Osteocyte (in vitro differentiated cells): ENCODE results near the gene UNC13A. TPM values are rescaled to one million over a fixed set of nuclear protein-coding genes. Genes with fewer than 3 reads are reported as not detected.

Source experiments
- DNase-seq: peaks from one replicate; pipeline ENCODE4 v3.0.0; 2021; ENCODE audit warnings: mixed read lengths; ENCODE audit not compliant: unreplicated experiment; ENCODE audit errors: extremely low spot score
- H3K27ac Mint-ChIP-seq: one replicate; pipeline ENCODE4 v1.8.0; 2021; ENCODE audit warnings: mild to moderate bottlenecking, mixed read lengths; ENCODE audit not compliant: unreplicated experiment
- H3K27me3 Mint-ChIP-seq: one replicate; pipeline ENCODE4 v1.8.0; 2021; ENCODE audit warnings: mixed read lengths; ENCODE audit not compliant: unreplicated experiment
- H3K36me3 Mint-ChIP-seq: one replicate; pipeline ENCODE4 v1.8.0; 2021; ENCODE audit warnings: mixed read lengths; ENCODE audit not compliant: unreplicated experiment
- H3K4me1 Mint-ChIP-seq: one replicate; pipeline ENCODE4 v1.8.0; 2021; ENCODE audit warnings: mixed read lengths; ENCODE audit not compliant: unreplicated experiment
- H3K4me3 Mint-ChIP-seq: one replicate; pipeline ENCODE4 v1.8.0; 2021; ENCODE audit warnings: mild to moderate bottlenecking, moderate library complexity, mixed read lengths; ENCODE audit not compliant: unreplicated experiment
- H3K9me3 Mint-ChIP-seq: one replicate; pipeline ENCODE4 v1.8.0; 2021; ENCODE audit warnings: mixed read lengths; ENCODE audit not compliant: unreplicated experiment
- total RNA-seq: library from RNA; stranded (reverse); gene quantifications from 2 replicates; pipeline ENCODE4 v1.2.1, GENCODE V29; 2021
- TF ChIP-seq, protein P1 (sequence below): fragments of 200-600 bp; sonication (generic); IDR thresholded peaks from 2 replicates; pipeline ENCODE4 v1.5.0; 2021; ENCODE audit warnings: antibody characterized with exemption, mild to moderate bottlenecking, moderate library complexity

The UNC13A gene
- total RNA-seq, 1 donor from 2014 or later = 1.6 TPM

DNA sequence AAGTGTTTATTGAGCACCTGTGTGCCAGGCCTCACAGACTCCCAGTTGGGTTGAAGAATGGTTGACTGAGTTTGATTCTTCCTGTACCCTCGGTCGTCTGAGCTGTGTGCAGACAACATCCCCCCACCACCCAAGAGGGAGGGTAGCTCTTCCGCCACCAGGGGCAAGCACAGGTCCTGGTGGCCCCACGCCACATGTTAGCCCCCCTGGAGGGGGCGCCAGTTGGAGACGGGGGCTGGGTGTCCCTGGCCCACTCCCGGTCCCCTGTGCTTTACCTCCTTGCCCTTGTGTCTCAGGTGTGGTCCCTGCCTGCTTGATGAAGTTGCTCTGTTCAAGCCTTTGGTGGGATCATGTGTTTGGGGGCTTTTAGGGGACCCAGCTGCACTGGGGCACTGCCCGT is 105.5 kb downstream of the UNC13A start:
- H3K36me3 Mint-ChIP-seq = peaks cover 24% of the 10 kb centered on the region
- H3K9me3 Mint-ChIP-seq = no peaks in the 10 kb centered on the region
- H3K27me3 Mint-ChIP-seq = peaks cover 5% of the 10 kb centered on the region
- TF ChIP-seq, protein P1, sequence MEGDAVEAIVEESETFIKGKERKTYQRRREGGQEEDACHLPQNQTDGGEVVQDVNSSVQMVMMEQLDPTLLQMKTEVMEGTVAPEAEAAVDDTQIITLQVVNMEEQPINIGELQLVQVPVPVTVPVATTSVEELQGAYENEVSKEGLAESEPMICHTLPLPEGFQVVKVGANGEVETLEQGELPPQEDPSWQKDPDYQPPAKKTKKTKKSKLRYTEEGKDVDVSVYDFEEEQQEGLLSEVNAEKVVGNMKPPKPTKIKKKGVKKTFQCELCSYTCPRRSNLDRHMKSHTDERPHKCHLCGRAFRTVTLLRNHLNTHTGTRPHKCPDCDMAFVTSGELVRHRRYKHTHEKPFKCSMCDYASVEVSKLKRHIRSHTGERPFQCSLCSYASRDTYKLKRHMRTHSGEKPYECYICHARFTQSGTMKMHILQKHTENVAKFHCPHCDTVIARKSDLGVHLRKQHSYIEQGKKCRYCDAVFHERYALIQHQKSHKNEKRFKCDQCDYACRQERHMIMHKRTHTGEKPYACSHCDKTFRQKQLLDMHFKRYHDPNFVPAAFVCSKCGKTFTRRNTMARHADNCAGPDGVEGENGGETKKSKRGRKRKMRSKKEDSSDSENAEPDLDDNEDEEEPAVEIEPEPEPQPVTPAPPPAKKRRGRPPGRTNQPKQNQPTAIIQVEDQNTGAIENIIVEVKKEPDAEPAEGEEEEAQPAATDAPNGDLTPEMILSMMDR = no peak
- peaks cover 1% of the 10 kb centered on the region for H3K4me1 Mint-ChIP-seq
- DNase-seq = no peak
- no peak overlapping the region for H3K27ac Mint-ChIP-seq
- H3K4me3 Mint-ChIP-seq = no peak overlapping the region

DNA sequence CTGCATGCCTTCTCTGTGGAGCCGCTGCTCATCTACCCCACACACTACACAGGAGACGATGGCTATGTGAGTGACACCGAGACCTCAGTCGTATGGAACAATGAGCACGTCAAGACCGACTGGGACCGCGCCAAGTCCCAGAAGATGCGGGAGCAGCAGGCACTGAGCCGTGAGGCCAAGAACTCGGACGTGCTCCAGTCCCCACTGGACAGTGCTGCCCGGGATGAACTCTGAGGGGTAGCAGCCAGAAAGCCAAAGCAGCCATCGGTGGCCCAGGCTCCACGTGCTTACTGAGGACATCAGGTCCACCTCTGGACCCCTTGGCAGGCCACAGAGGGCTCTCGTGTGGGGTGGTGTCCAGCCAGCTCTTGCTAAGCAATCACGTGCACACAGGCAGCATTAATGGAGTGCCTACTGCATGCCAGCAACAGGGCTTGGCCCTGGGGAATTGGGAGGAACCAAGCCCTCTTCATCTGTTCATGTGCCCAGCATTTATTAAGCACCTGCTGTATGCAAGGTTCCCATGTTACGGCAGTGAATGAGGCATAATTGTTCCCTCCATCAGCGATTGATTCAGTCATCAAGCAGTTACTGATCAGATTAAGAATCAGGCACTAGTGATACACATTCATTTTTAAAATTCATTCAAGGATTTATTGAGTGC is 106.8 kb downstream of the UNC13A start:
- TF ChIP-seq, protein P1 = no peak
- peaks cover 1% of the 10 kb centered on the region for H3K4me1 Mint-ChIP-seq
- DNase-seq = no peak

DNA sequence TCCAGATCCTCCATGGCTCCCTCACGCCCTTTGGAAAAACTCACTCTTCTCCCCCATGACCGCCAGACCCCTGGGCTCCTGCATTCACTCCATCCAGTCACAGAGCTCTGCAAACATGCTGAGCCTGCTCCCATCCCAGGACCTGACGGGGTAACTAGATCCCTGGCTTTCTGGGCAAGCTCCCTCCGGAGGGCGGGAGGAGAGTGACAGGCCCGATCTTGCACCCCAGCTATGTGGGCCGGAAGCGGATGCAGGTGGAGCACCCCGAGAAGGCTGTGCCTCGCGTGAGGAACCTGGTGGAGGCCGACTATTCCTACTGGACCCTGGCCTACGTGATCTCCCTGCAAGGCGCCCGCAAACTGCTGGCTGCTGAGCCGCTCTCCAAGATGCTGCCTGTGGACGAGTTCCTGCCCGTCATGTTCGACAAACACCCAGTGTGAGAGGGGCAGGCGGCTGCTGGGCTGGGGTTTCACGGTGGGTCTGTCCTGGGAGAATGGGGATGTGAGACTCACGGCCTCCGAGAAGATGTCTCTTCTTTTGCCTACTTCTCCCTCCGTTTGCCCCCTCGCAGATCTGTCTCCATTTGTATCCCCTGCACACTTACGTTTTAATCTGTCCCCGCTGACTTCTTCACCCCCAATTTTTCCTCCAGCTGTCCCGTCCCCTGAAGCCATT is 107.5 kb downstream of the UNC13A start:
- H3K27ac Mint-ChIP-seq = no peak overlapping the region
- H3K4me1 Mint-ChIP-seq = peaks cover 1% of the 10 kb centered on the region
- H3K36me3 Mint-ChIP-seq = peaks cover 30% of the 10 kb centered on the region
- no peak overlapping the region for H3K4me3 Mint-ChIP-seq
- TF ChIP-seq, protein P1 = no peak
- no peaks in the 10 kb centered on the region for H3K9me3 Mint-ChIP-seq
- peaks cover 5% of the 10 kb centered on the region for H3K27me3 Mint-ChIP-seq
- DNase-seq = no peak

More for the DNA sequence above, 106.8 kb downstream of the UNC13A start:
- H3K27me3 Mint-ChIP-seq = peaks cover 5% of the 10 kb centered on the region
- H3K9me3 Mint-ChIP-seq = no peaks in the 10 kb centered on the region
- no peak overlapping the region for H3K4me3 Mint-ChIP-seq
- peaks cover 27% of the 10 kb centered on the region for H3K36me3 Mint-ChIP-seq
- H3K27ac Mint-ChIP-seq = no peak overlapping the region

DNA sequence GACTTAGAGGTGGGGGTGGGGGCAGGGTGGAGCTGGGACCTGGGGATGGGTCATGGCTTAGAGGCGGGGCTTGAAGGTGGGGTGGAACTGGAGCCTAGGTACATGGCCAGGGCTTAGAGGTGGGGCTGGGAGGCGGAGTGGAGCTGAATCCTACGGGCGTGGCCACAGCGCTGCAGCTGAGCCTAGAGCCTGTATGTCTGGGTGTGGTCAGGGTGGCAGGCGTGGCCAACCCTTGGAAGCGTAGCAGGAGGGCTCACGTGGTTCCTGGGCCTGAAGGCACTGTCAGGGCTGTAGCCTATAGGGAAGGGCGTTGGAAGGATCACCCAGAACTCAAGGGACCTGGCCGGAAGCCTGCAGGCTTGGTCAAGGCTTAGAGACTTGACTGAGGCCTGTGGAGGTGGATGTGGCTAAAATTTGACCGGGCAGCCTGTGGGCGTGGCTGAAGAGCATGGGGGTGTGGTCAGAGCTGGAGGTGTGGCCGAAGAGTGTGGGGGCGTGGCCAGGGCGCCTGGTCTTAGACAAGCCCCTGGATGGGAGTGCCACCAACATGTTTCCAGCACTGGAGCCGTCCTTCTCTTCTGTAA is 108.4 kb downstream of the UNC13A start:
- Mint-ChIP-seq H3K4me1 (peaks cover 1% of the 10 kb centered on the region), H3K36me3 (peaks cover 30% of the 10 kb centered on the region), H3K27me3 (peaks cover 5% of the 10 kb centered on the region), H3K27ac (no peak overlapping the region), H3K4me3 (no peak overlapping the region), H3K9me3 (no peaks in the 10 kb centered on the region)
- TF ChIP-seq, protein P1 = no peak
- no peak for DNase-seq

DNA sequence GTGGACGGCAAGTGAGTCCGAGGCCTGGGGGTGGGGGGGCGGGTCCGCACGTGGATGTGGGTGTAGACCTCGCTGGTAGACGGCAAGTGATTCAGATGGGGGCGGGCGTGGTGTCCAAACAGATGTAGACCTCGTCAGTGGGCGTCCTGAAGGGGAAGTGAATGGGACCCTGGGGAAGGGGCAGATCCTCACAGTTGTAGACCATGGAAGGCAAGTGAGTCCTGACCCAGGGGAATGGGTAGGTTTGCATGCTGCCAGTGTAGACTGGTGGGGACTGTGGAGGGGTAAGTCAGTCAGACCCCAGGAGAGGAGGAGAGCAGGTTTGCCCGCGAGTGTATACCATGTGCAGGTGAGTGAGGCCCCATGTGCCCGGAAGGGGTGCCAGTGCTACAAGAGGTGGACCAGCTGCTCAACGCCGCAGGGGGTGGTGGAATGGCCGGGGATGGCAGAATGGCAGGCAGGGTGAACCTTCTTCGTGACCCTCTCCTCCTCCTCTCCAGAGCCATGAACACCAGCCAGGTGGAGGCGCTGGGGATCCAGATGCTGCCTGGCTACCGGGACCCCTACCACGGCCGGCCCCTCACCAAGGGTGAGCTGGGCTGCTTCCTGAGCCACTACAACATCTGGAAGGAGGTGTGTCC is 110.6 kb downstream of the UNC13A start:
- peaks cover 1% of the 10 kb centered on the region for H3K4me1 Mint-ChIP-seq
- TF ChIP-seq, protein P1 = no peak
- H3K27me3 Mint-ChIP-seq = no peaks in the 10 kb centered on the region
- H3K36me3 Mint-ChIP-seq = peaks cover 34% of the 10 kb centered on the region
- H3K4me3 Mint-ChIP-seq = no peak overlapping the region
- DNase-seq = no peak
- no peak overlapping the region for H3K27ac Mint-ChIP-seq
- H3K9me3 Mint-ChIP-seq = no peaks in the 10 kb centered on the region
